Astrocyte of the cerebellum (primary cell): Measurements from ENCODE around the gene NOL9.
"Not testable (repeated sequence)": the region's sequence is repeated elsewhere in the genome, so short reads cannot be mapped to it uniquely, and the experiment has no call there.

Experiments used
- DNase-seq: peaks from one replicate; pipeline ENCODE4 v3.0.0-alpha.2; 2011; ENCODE audit warnings: low read depth
- H3K4me3 ChIP-seq: 2 replicates; pipeline ENCODE4 v1.5.1; 2011; ENCODE audit warnings: mild to moderate bottlenecking, low read depth, low read length, moderate library complexity
- CTCF ChIP-seq: IDR thresholded peaks from 2 replicates; pipeline ENCODE4 v1.5.1; 2012; ENCODE audit warnings: low read length, low read depth, moderate library complexity, mild to moderate bottlenecking; ENCODE audit errors: missing control alignments
- in situ Hi-C: cut with HindIII; loops from 2 replicates; pipeline ENCODE4 v1.10.0; 2017; ENCODE audit warnings: low sequenced_read_pairs

Gene NOL9

GRCh38 chr1:6497215-6497866 is 57.0 kb downstream of the NOL9 start:
- no peak for TF ChIP-seq CTCF
- DNase-seq, result no peak
- H3K4me3 ChIP-seq, result peak overlapping the region; percentile 65
- in situ Hi-C loops, result no loop called here

- no peak for DNase-seq
- H3K4me3 ChIP-seq, result peak overlapping the region; percentile 65
- no peak for TF ChIP-seq CTCF
- in situ Hi-C loops, result no loop called here
Observed at GRCh38 chr1:6496890-6497214, 57.5 kb downstream of the NOL9 start.

GRCh38 chr1:6496365-6496721 is 58.0 kb downstream of the NOL9 start:
- H3K4me3 ChIP-seq, result peak overlapping the region; percentile 65
- no peak for DNase-seq
- in situ Hi-C loops, result no loop called here
- TF ChIP-seq CTCF, result no peak

- no peak for DNase-seq
- in situ Hi-C loops, result no loop called here
- H3K4me3 ChIP-seq, result peak overlapping the region; percentile 65
- TF ChIP-seq CTCF, result no peak
Observed at GRCh38 chr1:6495540-6496364, 58.6 kb downstream of the NOL9 start.

GRCh38 chr1:6495041-6495441 is 59.3 kb downstream of the NOL9 start:
- no peak for TF ChIP-seq CTCF
- no peak for DNase-seq
- H3K4me3 ChIP-seq, result no peak overlapping the region
- in situ Hi-C loops, result no loop called here

- no peak overlapping the region for H3K4me3 ChIP-seq
- in situ Hi-C loops, result no loop called here
- DNase-seq, result no peak
- no peak for TF ChIP-seq CTCF
Observed at GRCh38 chr1:6494627-6495026, 59.7 kb downstream of the NOL9 start.

- in situ Hi-C loops, H3K4me3 ChIP-seq, DNase-seq: not testable (repeated sequence)
Observed at GRCh38 chr1:6493834-6494223, 60.5 kb downstream of the NOL9 start.
